Stimulated activated naive CD8-positive, alpha-beta T cell treated with anti-CD3 and anti-CD28 coated beads, Interleukin-15, Interleukin-2, amounts not matched to agents 100 U/mL and 50 U/mL, for 24 hours (primary cell): ENCODE results near the gene SLC6A6.

Experiments used
- ATAC-seq: fragments of 150-1000 bp; cut with Tn5 transposase; one replicate; pipeline ENCODE4 v1.10.0; 2021
- DNase-seq: peaks from one replicate; pipeline ENCODE4 v3.0.0; 2021

SLC6A6 gene

GRCh38 chr3:14470461-14470860, 68.1 kb downstream of the SLC6A6 start:
- ATAC-seq: no peak
- DNase-seq: no peak

GRCh38 chr3:14471016-14471415, 68.6 kb downstream of the SLC6A6 start:
- DNase-seq (no peak), ATAC-seq (no peak)

GRCh38 chr3:14471690-14472089, 69.3 kb downstream of the SLC6A6 start:
- DNase-seq: no peak
- no peak for ATAC-seq

GRCh38 chr3:14472471-14473351, 70.3 kb downstream of the SLC6A6 start:
- ATAC-seq: peak; percentile 61
- DNase-seq: peak; percentile 31

- DNase-seq (no peak), ATAC-seq (no peak)
These were observed 71.0 kb downstream of the SLC6A6 start for GRCh38 chr3:14473411-14473891.

GRCh38 chr3:14474363-14475081, 72.1 kb downstream of the SLC6A6 start:
- DNase-seq: no peak
- no peak for ATAC-seq

- no peak for DNase-seq
- no peak for ATAC-seq
These were observed 73.2 kb downstream of the SLC6A6 start for GRCh38 chr3:14475621-14476020.

- ATAC-seq (no peak), DNase-seq (no peak)
These were observed 74.3 kb downstream of the SLC6A6 start for GRCh38 chr3:14476583-14477265.

- no peak for ATAC-seq
These were observed 75.0 kb downstream of the SLC6A6 start for GRCh38 chr3:14477311-14477935.

GRCh38 chr3:14478956-14479550, 76.6 kb downstream of the SLC6A6 start:
- ATAC-seq (no peak), DNase-seq (no peak)

More at GRCh38 chr3:14477311-14477935, 75.0 kb downstream of the SLC6A6 start:
- DNase-seq: no peak

GRCh38 chr3:14479591-14479990, 77.2 kb downstream of the SLC6A6 start:
- DNase-seq (no peak), ATAC-seq (no peak)

GRCh38 chr3:14480207-14481017, 78.0 kb downstream of the SLC6A6 start:
- DNase-seq: no peak
- no peak for ATAC-seq

- DNase-seq: no peak
- ATAC-seq: no peak
These were observed 78.7 kb downstream of the SLC6A6 start for GRCh38 chr3:14481018-14481645.

- ATAC-seq: no peak
- DNase-seq: no peak
These were observed 79.2 kb downstream of the SLC6A6 start for GRCh38 chr3:14481646-14482036.

GRCh38 chr3:14482271-14482721, 79.9 kb downstream of the SLC6A6 start:
- ATAC-seq (no peak), DNase-seq (no peak)

- no peak for ATAC-seq
- no peak for DNase-seq
These were observed 80.9 kb downstream of the SLC6A6 start for GRCh38 chr3:14483286-14483685.

- DNase-seq (no peak), ATAC-seq (no peak)
These were observed 82.3 kb downstream of the SLC6A6 start for GRCh38 chr3:14484741-14485140.

GRCh38 chr3:14485981-14486380, 83.6 kb downstream of the SLC6A6 start:
- DNase-seq: no peak
- ATAC-seq: no peak

- ATAC-seq (peak; percentile 25), DNase-seq (no peak)
These were observed 84.1 kb downstream of the SLC6A6 start for GRCh38 chr3:14486460-14486859.

GRCh38 chr3:14487086-14487485, 84.7 kb downstream of the SLC6A6 start:
- ATAC-seq (no peak), DNase-seq (no peak)
